Measurements from ENCODE around the gene MAPT.

MAPT gene

DNA sequence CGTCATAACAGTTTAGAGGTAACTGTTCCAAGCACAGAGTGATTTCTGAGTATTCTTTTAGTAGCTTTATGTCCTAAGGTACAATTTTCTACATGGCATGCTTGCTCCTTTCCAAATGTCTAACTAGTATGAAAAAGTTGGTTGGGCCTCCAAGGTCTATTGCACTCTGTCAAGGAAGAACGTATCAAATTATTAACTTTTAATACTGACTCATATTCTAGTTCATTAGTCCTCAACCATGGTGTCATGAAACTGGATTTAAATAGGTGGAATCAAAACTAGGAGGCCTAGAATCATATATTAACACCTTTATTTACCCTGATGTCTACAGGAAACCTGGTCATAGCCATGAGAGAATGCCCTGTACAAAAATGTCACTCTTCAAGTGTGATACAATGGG lies 166.1 kb downstream of the MAPT start:
- H4K20me1 ChIP-seq, result peaks cover 23 to 99% (median 48%) of the 10 kb centered on the region in 11 experiments; a peak in 20 of 22 replicates
- no peak overlapping the region for H3K4me2 ChIP-seq
- H3K27ac ChIP-seq, result no peak overlapping the region
- no peak overlapping the region for H3K4me3 ChIP-seq
- H3K9ac ChIP-seq, result no peak overlapping the region
- H3K36me3 ChIP-seq, result peaks cover 88 to 100% (median 98%) of the 10 kb centered on the region in 11 experiments
- no peaks in the 10 kb centered on the region for H3K9me3 ChIP-seq (replicated peaks in 1 of 11)
- no peaks in the 10 kb centered on the region for H3K4me1 ChIP-seq
- H3K27me3 ChIP-seq, result no peaks in the 10 kb centered on the region
- TF ChIP-seq Cebpa-rat (IDR thresholded peaks at IDR 0.05), result no peak

DNA sequence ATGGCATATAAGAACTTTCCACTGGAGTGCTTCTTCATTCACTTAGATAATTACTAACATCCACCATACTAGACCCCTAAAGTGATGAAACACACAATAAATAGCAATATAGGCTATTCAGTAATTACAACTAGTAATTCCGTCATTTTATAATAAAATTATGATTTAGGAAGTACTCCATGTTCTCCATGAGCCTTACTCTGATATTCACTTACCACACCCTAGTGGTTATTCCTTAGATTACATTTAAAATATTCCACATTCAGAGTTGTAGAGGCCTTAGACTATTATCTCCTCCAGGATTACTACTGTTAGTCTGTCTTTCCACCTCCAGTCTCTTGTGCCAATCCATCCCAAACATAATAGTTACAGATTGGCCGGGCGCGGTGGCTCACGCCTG lies 167.1 kb downstream of the MAPT start:
- Histone ChIP-seq H3K36me3 (peaks cover 90 to 100% (median 98%) of the 10 kb centered on the region in 11 experiments), H3K4me2 (no peak overlapping the region), H3K27me3 (no peaks in the 10 kb centered on the region), H4K20me1 (peaks cover 21 to 99% (median 53%) of the 10 kb centered on the region in 11 experiments; a peak in 20 of 22 replicates), H3K27ac (no peak overlapping the region), H3K9me3 (replicated peaks in 1 of 11) (no peaks in the 10 kb centered on the region), H3K4me1 (no peaks in the 10 kb centered on the region), H3K9ac (no peak overlapping the region), H3K4me3 (no peak overlapping the region)
- no peak for TF ChIP-seq Cebpa-rat (IDR thresholded peaks at IDR 0.05)

DNA sequence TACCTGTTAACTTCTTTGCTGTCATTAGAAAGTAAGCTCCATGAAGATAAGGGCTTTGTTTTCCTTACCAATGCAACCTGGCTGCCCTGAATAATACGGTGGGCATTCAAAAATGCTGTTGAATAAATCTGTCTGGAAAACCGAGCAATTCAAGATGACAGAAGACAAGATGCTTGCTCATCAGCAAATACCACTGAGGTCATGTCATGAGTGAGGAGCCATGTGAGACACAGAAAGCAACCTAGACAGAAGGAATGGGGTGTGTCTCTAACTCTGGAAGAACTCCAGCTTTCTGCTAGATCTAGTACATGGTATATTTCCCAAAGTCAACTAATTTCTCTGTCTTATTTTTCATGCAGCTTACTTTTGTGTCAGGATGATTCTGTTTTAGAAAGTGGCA lies 168.9 kb downstream of the MAPT start:
- Histone ChIP-seq H3K27ac (no peak overlapping the region), H3K36me3 (peaks cover 92 to 100% (median 98%) of the 10 kb centered on the region in 11 experiments)
- no peak for TF ChIP-seq Cebpa-rat (IDR thresholded peaks at IDR 0.05)

DNA sequence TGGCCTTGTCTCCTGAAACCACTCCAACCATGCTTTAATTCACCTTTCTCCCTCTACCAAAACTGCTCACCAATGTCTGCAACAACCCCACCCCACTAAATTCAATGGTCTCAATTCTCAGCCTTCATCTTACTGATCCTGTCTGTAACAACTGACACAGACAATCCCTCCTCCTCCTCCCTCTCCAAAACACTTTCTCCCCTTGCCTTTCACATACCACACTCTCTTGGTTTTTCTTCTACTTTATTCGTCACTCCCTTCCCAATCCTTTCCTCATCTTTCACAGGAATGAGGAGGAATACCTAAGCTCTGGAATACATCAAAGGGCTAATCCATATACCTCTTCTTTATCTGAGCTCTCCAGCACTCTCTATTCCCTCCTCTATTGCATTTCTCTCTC lies 170.1 kb downstream of the MAPT start:
- H3K36me3 ChIP-seq, result peaks cover 91 to 100% (median 98%) of the 10 kb centered on the region in 11 experiments

More for the DNA sequence above, 168.9 kb downstream of the MAPT start:
- Histone ChIP-seq H4K20me1 (peaks cover 19 to 99% (median 51%) of the 10 kb centered on the region in 11 experiments; a peak in 19 of 22 replicates), H3K9me3 (replicated peaks in 1 of 11) (no peaks in the 10 kb centered on the region), H3K4me3 (no peak overlapping the region), H3K9ac (no peak overlapping the region), H3K4me2 (no peak overlapping the region), H3K27me3 (no peaks in the 10 kb centered on the region), H3K4me1 (no peaks in the 10 kb centered on the region)

DNA sequence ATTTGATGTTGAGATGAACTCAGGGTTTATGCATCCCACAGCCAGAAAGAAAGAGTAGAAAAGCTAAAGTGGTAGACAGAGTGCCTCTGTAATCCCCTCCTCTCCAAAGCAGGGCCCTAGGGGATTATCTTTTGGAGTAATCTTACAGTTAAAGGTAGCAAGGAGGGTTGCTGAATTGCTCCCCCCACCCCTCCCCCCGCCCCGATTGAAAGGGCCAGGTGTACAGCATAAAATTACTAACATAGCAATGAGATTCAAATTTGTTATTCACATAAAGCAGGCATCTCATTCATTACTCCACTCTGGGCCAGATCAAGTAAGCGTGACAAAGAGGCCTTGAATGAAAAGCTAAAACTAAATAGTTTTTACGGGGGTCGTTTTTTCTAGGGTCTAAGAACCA lies 177.4 kb downstream of the MAPT start:
- Histone ChIP-seq H3K9ac (no peak overlapping the region), H3K36me3 (peaks cover 52 to 90% (median 79%) of the 10 kb centered on the region in 11 experiments), H4K20me1 (peaks cover 42 to 100% (median 77%) of the 10 kb centered on the region in 11 experiments; a peak in 21 of 22 replicates), H3K27ac (no peak overlapping the region), H3K4me3 (no peak overlapping the region), H3K9me3 (replicated peaks in 1 of 11) (no peaks in the 10 kb centered on the region), H3K4me1 (no peaks in the 10 kb centered on the region), H3K27me3 (no peaks in the 10 kb centered on the region), H3K4me2 (no peak overlapping the region)
- no peak for TF ChIP-seq Cebpa-rat (IDR thresholded peaks at IDR 0.05)

More for the DNA sequence above, 170.1 kb downstream of the MAPT start:
- H3K27ac ChIP-seq, result no peak overlapping the region
- peaks cover 22 to 99% (median 53%) of the 10 kb centered on the region in 11 experiments; a peak in 19 of 22 replicates for H4K20me1 ChIP-seq
- H3K4me1 ChIP-seq, result no peaks in the 10 kb centered on the region
- H3K9ac ChIP-seq, result no peak overlapping the region
- H3K9me3 ChIP-seq (replicated peaks in 1 of 11), result no peaks in the 10 kb centered on the region
- no peaks in the 10 kb centered on the region for H3K27me3 ChIP-seq
- no peak overlapping the region for H3K4me3 ChIP-seq
- no peak overlapping the region for H3K4me2 ChIP-seq
- no peak for TF ChIP-seq Cebpa-rat (IDR thresholded peaks at IDR 0.05)

DNA sequence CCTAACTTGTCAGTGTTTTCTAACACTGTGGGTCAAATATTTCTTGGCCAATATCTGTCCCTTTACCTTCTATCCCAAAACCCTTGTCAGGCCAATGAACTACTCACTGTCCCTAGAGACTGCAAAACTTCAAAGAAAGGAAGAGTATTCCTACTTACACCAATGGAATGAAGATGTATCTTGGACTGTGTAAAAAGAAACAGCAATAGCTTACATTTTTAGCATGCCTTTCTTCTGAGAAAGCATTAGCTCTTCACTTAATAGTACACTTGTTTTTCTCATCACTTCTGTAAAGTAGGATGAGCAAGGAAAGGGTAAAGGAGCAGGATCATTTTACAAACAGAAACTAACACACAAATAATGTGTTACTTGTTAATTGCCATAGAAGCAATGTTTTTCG lies 178.6 kb downstream of the MAPT start:
- H3K4me2 ChIP-seq, result no peak overlapping the region
- TF ChIP-seq Cebpa-rat (IDR thresholded peaks at IDR 0.05), result no peak
- no peak overlapping the region for H3K27ac ChIP-seq
- peaks cover 45 to 99% (median 83%) of the 10 kb centered on the region in 11 experiments; a peak in 21 of 22 replicates for H4K20me1 ChIP-seq
- H3K4me3 ChIP-seq, result no peak overlapping the region
- H3K27me3 ChIP-seq, result no peaks in the 10 kb centered on the region
- no peaks in the 10 kb centered on the region for H3K4me1 ChIP-seq
- no peaks in the 10 kb centered on the region for H3K9me3 ChIP-seq (replicated peaks in 1 of 11)
- H3K36me3 ChIP-seq, result peaks cover 51 to 90% (median 79%) of the 10 kb centered on the region in 11 experiments
- H3K9ac ChIP-seq, result no peak overlapping the region

DNA sequence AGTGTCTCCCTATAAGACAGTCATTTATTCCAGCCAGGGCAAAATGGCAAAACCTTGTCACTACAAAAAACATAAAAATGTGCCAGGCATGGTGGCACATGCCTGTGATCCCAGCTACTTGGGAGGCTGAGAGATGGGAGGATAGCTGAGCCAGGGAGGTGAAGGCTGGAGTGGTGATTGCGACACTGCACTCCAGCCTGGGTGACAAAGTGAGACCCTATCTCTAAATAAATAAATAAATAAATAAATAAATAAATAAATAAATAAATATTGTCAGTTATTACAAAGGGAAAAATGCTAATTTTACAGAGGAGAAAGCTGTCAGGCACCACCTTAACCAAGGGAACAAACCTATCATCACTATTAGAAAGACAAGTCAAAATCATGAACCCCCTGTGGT lies 180.2 kb downstream of the MAPT start:
- Histone ChIP-seq H3K4me2 (no peak overlapping the region), H3K27ac (no peak overlapping the region), H3K27me3 (no peaks in the 10 kb centered on the region), H4K20me1 (peaks cover 35 to 99% (median 80%) of the 10 kb centered on the region in 11 experiments; a peak in 21 of 22 replicates), H3K4me1 (no peaks in the 10 kb centered on the region), H3K9ac (no peak overlapping the region), H3K4me3 (no peak overlapping the region), H3K36me3 (peaks cover 52 to 90% (median 79%) of the 10 kb centered on the region in 11 experiments), H3K9me3 (replicated peaks in 1 of 11) (no peaks in the 10 kb centered on the region)
- peak in 2 of 11 experiments; percentile 31 to 33; a peak in 1 of 22 replicates for TF ChIP-seq Cebpa-rat (IDR thresholded peaks at IDR 0.05)

Measured in BLaER1 treated with 17β-estradiol and CSF1 and Interleukin-3, amounts not matched to agents 10 nM and 100 nM (cell line).